Measurements from ENCODE around the gene HOXA5. TPM values are rescaled to one million over a fixed set of nuclear protein-coding genes. Genes with fewer than 3 reads are reported as not detected.

Gene HOXA5
- total RNA-seq, 1 experiment from 2014 or later: 10.6 TPM

DNA sequence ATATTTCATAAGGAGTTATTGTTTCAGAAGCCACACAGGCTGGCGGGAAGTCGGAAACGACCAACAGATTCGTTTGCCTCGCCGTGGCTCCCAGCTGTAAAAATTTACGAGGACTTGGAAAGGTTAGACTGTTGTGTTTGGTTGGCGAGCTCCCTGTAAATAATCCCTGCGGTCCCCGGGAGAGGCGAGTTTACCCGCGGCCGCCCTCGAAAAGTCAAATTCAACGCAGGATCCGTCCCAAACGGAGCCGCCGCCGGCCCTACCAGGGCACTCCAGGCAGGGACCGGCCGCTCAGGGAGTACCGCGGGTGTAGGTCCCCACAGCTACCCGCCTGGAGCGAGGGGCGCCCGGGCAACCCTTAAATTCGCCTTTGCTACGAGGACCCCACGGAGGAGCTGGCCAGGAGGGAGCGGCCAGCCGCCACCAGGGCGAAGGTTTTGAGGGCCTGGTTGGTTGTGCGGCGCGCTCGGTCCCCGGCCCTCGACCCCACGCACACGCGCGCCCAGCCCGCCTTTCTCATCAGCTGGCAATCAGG, 22.6 kb upstream of the HOXA5 start:
- Mint-ChIP-seq H3K4me3 (ENCODE audit: low read depth, unreplicated experiment) (no peak overlapping the region), H3K9me3 (ENCODE audit: low read depth, unreplicated experiment) (no peaks in the 10 kb centered on the region), H3K36me3 (ENCODE audit: insufficient read depth, unreplicated experiment) (peaks cover 17% of the 10 kb centered on the region), H3K4me1 (ENCODE audit: low read depth, unreplicated experiment) (peaks cover 21% of the 10 kb centered on the region), H3K27me3 (ENCODE audit: unreplicated experiment) (no peaks in the 10 kb centered on the region), H3K27ac (ENCODE audit: unreplicated experiment) (no peak overlapping the region)
- intact Hi-C loops (cut with micrococcal nuclease; ENCODE audit: unreplicated experiment): no loop called here
- no TSS peak for BruUV-seq (replicated peaks)
- no peak for DNase-seq
- TF ChIP-seq, protein P1, sequence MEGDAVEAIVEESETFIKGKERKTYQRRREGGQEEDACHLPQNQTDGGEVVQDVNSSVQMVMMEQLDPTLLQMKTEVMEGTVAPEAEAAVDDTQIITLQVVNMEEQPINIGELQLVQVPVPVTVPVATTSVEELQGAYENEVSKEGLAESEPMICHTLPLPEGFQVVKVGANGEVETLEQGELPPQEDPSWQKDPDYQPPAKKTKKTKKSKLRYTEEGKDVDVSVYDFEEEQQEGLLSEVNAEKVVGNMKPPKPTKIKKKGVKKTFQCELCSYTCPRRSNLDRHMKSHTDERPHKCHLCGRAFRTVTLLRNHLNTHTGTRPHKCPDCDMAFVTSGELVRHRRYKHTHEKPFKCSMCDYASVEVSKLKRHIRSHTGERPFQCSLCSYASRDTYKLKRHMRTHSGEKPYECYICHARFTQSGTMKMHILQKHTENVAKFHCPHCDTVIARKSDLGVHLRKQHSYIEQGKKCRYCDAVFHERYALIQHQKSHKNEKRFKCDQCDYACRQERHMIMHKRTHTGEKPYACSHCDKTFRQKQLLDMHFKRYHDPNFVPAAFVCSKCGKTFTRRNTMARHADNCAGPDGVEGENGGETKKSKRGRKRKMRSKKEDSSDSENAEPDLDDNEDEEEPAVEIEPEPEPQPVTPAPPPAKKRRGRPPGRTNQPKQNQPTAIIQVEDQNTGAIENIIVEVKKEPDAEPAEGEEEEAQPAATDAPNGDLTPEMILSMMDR (IDR thresholded peaks at IDR 0.05; ENCODE audit: unreplicated experiment): no peak
- CTCF ChIA-PET: no interaction called here

DNA sequence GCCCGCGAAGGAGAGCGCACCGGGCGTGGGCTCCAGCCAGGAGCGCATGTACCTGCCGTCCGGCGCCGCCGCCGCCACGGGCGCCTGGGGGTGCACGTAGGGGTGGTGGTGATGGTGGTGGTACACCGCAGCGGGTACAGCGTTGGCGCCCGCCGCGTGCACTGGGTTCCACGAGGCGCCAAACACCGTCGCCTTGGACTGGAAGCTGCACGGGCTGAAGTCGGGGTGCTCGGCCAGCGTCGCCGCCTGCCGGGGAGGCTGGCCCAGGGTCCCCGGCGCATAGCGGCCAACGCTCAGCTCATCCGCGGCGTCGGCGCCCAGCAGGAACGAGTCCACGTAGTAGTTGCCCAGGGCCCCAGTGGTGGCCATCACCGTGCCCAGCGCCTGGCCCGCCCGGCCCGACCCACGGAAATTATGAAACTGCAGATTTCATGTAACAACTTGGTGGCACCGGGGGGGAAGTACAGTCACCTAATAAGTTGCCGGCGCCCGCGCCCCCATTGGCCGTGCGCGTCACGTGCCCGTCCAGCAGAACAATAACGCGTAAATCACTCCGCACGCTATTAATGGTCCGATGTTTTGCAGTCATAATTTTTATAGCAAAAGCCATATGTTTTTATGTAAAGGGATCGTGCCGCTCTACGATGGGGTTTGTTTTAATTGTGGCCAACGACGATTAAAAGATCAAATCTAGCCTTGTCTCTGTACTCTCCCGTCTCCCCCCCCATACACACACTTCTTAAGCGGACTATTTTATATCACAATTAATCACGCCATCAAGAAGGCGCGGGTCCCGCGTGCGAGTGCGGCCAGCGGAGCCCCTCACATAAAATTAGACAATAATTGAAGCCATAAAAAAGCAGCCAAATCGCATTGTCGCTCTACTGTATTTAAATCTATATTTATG, 21.9 kb upstream of the HOXA5 start, which contains the start of gene HOXA9:
HOXA9 (minus strand) TSS at position 449 of the 907 bp plus-strand sequence; CDS start at position 369, 80 bp downstream.
- intact Hi-C loops (cut with micrococcal nuclease; ENCODE audit: unreplicated experiment): no loop called here
- no peaks in the 10 kb centered on the region for H3K27me3 Mint-ChIP-seq (ENCODE audit: unreplicated experiment)
- no peak within 1 kb of the TSS for H3K4me3 Mint-ChIP-seq (ENCODE audit: low read depth, unreplicated experiment)
- no peaks in the 10 kb centered on the region for H3K9me3 Mint-ChIP-seq (ENCODE audit: low read depth, unreplicated experiment)
- DNase-seq: no peak
- no peak within 1 kb of the TSS for H3K27ac Mint-ChIP-seq (ENCODE audit: unreplicated experiment)
- no TSS peak for BruUV-seq (replicated peaks)
- peaks cover 22% of the 10 kb centered on the region for H3K36me3 Mint-ChIP-seq (ENCODE audit: insufficient read depth, unreplicated experiment)
- peaks cover 15% of the 10 kb centered on the region for H3K4me1 Mint-ChIP-seq (ENCODE audit: low read depth, unreplicated experiment)
- CTCF ChIA-PET: no interaction called here
- TF ChIP-seq, protein P1 (IDR thresholded peaks at IDR 0.05; ENCODE audit: unreplicated experiment): no peak

DNA sequence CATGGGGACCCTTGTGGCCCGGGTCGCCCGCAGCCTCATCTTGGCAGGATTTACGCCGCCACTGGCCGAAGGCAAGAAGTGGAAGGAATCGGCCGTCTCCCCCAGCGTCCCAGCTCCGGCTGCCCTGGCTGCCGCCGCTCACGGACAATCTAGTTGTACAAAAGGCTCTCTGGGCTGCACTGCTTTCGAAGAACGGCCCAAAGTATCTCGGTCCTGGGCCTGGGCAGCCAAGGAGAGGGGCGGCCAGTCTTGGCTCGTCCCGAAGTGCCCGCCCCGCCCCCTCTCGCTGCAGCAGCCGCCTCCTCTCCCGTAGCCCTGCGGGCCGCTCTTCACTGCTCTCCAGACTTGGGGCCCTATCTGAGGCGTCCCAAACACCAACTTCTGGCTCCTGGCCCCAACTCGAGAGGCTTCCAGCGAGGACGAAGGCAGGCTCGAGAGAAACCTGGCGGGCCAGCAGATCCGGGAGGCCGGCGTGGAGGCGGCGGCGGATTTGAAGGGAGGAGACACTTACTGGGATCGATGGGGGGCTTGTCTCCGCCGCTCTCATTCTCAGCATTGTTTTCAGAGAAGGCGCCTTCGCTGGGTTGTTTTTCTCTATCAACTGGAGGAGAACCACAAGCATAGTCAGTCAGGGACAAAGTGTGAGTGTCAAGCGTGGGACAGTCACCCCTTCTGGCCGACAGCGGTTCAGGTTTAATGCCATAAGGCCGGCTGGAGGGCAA, 21.0 kb upstream of the HOXA5 start:
- Mint-ChIP-seq H3K27me3 (ENCODE audit: unreplicated experiment) (no peaks in the 10 kb centered on the region), H3K36me3 (ENCODE audit: insufficient read depth, unreplicated experiment) (peaks cover 14% of the 10 kb centered on the region), H3K9me3 (ENCODE audit: low read depth, unreplicated experiment) (no peaks in the 10 kb centered on the region), H3K4me1 (ENCODE audit: low read depth, unreplicated experiment) (peaks cover 11% of the 10 kb centered on the region), H3K4me3 (ENCODE audit: low read depth, unreplicated experiment) (no peak overlapping the region), H3K27ac (ENCODE audit: unreplicated experiment) (no peak overlapping the region)
- BruUV-seq (replicated peaks): no TSS peak
- TF ChIP-seq, protein P1 (IDR thresholded peaks at IDR 0.05; ENCODE audit: unreplicated experiment): no peak
- DNase-seq: no peak
- intact Hi-C loops (cut with micrococcal nuclease; ENCODE audit: unreplicated experiment): loop anchor here (5.0 kb wide), 1 partner anchor 982 kb away; no protein-coding TSS in a partner anchor
- CTCF ChIA-PET: no interaction called here

DNA sequence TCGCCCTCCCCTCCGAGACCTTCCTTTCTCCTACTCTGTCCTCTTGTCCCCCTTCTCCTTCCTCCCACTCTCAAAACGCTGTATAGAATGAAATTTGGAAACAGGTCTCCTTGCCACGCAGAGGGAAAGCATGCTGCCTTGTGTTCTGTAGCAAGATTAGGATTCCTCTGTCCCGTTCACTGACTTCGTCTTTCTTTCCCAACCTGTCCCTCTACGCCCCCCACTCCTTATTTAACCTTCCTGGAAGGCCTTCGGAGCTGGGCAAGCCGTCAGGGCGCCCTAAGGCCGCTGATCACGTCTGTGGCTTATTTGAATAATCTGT, 20.5 kb upstream of the HOXA5 start:
- no peak overlapping the region for H3K4me3 Mint-ChIP-seq (ENCODE audit: low read depth, unreplicated experiment)
- H3K9me3 Mint-ChIP-seq (ENCODE audit: low read depth, unreplicated experiment): no peaks in the 10 kb centered on the region
- CTCF ChIA-PET: no interaction called here
- H3K4me1 Mint-ChIP-seq (ENCODE audit: low read depth, unreplicated experiment): peaks cover 8% of the 10 kb centered on the region
- H3K36me3 Mint-ChIP-seq (ENCODE audit: insufficient read depth, unreplicated experiment): peaks cover 9% of the 10 kb centered on the region
- H3K27ac Mint-ChIP-seq (ENCODE audit: unreplicated experiment): no peak overlapping the region
- no TSS peak for BruUV-seq (replicated peaks)
- TF ChIP-seq, protein P1 (IDR thresholded peaks at IDR 0.05; ENCODE audit: unreplicated experiment): no peak
- intact Hi-C loops (cut with micrococcal nuclease; ENCODE audit: unreplicated experiment): loop anchor here (5.0 kb wide), 1 partner anchor 982 kb away; no protein-coding TSS in a partner anchor
- no peak for DNase-seq
- H3K27me3 Mint-ChIP-seq (ENCODE audit: unreplicated experiment): no peaks in the 10 kb centered on the region

Data from Calu3 (cell line).